GM23338 (cell line): Measurements from ENCODE around the gene XRN2.

Source experiments
- CREB1 ChIP-seq: fragments of 250-450 bp; sonication (Bioruptor Pico); IDR thresholded peaks from 2 replicates; pipeline ENCODE4 v1.5.0; 2020; ENCODE audit warnings: low read depth, mild to moderate bottlenecking, moderate library complexity
- EZH2 ChIP-seq: fragments of 200-600 bp; sonication (generic); IDR thresholded peaks from one replicate; pipeline ENCODE4 v1.8.0; 2017; ENCODE audit warnings: antibody characterized with exemption, mild to moderate bottlenecking, low read depth; ENCODE audit not compliant: unreplicated experiment
- EZH2phosphoT487 ChIP-seq: fragments of 200-600 bp; sonication (generic); IDR thresholded peaks from one replicate; pipeline ENCODE4 v1.8.1; 2018; ENCODE audit warnings: antibody characterized with exemption; ENCODE audit not compliant: unreplicated experiment
- JUNB ChIP-seq: IDR thresholded peaks from one replicate; pipeline ENCODE4 v1.6.1; 2016; ENCODE audit warnings: antibody characterized with exemption; ENCODE audit not compliant: unreplicated experiment
- NANOG ChIP-seq: IDR thresholded peaks from 2 replicates; pipeline ENCODE4 v1.6.1; 2016; ENCODE audit warnings: antibody characterized with exemption, borderline replicate concordance
- POLR2AphosphoS5 ChIP-seq: IDR thresholded peaks from 2 replicates; pipeline ENCODE4 v1.6.1; 2016; ENCODE audit warnings: antibody characterized with exemption, low read depth
- STAT1 ChIP-seq: IDR thresholded peaks from one replicate; pipeline ENCODE4 v1.6.1; 2016; ENCODE audit warnings: antibody characterized with exemption; ENCODE audit not compliant: unreplicated experiment
- ZNF114 ChIP-seq: fragments of 250-450 bp; sonication (Bioruptor Pico); IDR thresholded peaks from 2 replicates; pipeline ENCODE4 v1.5.0; 2020; ENCODE audit warnings: mild to moderate bottlenecking, moderate library complexity
- ZNF331 ChIP-seq: fragments of 250-450 bp; sonication (Bioruptor Pico); IDR thresholded peaks from 2 replicates; pipeline ENCODE4 v1.5.0; 2020; ENCODE audit warnings: low read depth, mild to moderate bottlenecking, moderate library complexity
- TF ChIP-seq, protein P1 (sequence below), 2 experiments: fragments of 200-600 bp in 1 of 2; sonication (generic) in 1 of 2; conservative IDR thresholded peaks; 2 replicates each; pipeline versions ENCODE4 v1.5.1 to v1.6.1; 2016 to 2017; ENCODE audit warnings: antibody characterized with exemption in 2 of 2, low read depth in 2 of 2, mild to moderate bottlenecking in 2 of 2, moderate library complexity in 1 of 2
- TF ChIP-seq, protein P2 (sequence below): IDR thresholded peaks from one replicate; pipeline ENCODE4 v1.6.1; 2018; ENCODE audit warnings: antibody characterized with exemption; ENCODE audit not compliant: unreplicated experiment
- TF ChIP-seq, protein P3 (sequence below): IDR thresholded peaks from 2 replicates; pipeline ENCODE4 v1.6.1; 2016; ENCODE audit warnings: antibody characterized with exemption

DNA sequence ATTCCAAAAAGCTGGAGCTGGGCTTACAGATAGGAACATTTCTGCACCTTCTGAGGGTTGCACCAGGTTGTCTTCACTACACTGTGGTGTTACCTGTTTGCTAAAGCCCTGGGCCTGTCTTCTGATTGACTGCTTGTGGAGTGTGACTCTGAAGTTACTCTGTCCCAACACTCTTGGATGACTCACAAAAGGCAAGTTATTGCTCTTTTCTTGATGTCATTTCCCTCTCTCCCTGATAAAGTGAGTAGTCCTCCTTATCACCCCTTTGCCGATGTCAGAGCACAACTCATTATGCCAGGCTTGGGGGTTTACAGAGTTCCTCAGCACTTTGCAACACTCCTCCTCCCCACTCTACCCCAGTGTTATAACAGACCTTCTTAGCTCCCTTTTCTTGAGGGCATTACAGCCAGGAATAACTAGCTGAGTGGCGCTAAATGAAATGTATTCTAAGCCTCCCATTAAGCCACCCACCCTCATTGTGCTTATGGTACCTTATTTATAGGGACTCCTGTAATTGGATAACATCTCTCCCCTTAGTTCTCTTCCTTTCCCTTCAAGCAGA lies 130.3 kb downstream of the XRN2 start:
- TF ChIP-seq, protein P1, sequence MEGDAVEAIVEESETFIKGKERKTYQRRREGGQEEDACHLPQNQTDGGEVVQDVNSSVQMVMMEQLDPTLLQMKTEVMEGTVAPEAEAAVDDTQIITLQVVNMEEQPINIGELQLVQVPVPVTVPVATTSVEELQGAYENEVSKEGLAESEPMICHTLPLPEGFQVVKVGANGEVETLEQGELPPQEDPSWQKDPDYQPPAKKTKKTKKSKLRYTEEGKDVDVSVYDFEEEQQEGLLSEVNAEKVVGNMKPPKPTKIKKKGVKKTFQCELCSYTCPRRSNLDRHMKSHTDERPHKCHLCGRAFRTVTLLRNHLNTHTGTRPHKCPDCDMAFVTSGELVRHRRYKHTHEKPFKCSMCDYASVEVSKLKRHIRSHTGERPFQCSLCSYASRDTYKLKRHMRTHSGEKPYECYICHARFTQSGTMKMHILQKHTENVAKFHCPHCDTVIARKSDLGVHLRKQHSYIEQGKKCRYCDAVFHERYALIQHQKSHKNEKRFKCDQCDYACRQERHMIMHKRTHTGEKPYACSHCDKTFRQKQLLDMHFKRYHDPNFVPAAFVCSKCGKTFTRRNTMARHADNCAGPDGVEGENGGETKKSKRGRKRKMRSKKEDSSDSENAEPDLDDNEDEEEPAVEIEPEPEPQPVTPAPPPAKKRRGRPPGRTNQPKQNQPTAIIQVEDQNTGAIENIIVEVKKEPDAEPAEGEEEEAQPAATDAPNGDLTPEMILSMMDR (conservative IDR thresholded peaks at IDR 0.05; ENCODE audit: low read depth in 2 of 2): no peak
- TF ChIP-seq EZH2 (no peak), POLR2AphosphoS5 (no peak), STAT1 (no peak), CREB1 (CRISPR knock-in tag) (no peak), EZH2phosphoT487 (no peak), JUNB (no peak), ZNF331 (CRISPR knock-in tag) (no peak), NANOG (no peak), ZNF114 (CRISPR knock-in tag) (no peak)
- TF ChIP-seq, protein P2, sequence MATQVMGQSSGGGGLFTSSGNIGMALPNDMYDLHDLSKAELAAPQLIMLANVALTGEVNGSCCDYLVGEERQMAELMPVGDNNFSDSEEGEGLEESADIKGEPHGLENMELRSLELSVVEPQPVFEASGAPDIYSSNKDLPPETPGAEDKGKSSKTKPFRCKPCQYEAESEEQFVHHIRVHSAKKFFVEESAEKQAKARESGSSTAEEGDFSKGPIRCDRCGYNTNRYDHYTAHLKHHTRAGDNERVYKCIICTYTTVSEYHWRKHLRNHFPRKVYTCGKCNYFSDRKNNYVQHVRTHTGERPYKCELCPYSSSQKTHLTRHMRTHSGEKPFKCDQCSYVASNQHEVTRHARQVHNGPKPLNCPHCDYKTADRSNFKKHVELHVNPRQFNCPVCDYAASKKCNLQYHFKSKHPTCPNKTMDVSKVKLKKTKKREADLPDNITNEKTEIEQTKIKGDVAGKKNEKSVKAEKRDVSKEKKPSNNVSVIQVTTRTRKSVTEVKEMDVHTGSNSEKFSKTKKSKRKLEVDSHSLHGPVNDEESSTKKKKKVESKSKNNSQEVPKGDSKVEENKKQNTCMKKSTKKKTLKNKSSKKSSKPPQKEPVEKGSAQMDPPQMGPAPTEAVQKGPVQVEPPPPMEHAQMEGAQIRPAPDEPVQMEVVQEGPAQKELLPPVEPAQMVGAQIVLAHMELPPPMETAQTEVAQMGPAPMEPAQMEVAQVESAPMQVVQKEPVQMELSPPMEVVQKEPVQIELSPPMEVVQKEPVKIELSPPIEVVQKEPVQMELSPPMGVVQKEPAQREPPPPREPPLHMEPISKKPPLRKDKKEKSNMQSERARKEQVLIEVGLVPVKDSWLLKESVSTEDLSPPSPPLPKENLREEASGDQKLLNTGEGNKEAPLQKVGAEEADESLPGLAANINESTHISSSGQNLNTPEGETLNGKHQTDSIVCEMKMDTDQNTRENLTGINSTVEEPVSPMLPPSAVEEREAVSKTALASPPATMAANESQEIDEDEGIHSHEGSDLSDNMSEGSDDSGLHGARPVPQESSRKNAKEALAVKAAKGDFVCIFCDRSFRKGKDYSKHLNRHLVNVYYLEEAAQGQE: no peak
- TF ChIP-seq, protein P3, sequence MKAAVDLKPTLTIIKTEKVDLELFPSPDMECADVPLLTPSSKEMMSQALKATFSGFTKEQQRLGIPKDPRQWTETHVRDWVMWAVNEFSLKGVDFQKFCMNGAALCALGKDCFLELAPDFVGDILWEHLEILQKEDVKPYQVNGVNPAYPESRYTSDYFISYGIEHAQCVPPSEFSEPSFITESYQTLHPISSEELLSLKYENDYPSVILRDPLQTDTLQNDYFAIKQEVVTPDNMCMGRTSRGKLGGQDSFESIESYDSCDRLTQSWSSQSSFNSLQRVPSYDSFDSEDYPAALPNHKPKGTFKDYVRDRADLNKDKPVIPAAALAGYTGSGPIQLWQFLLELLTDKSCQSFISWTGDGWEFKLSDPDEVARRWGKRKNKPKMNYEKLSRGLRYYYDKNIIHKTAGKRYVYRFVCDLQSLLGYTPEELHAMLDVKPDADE: no peak
